GM12892 (cell line): ENCODE measurements around the gene OLFM3.

Source experiments
- POLR2A ChIP-seq: IDR thresholded peaks from 2 replicates; pipeline ENCODE4 v1.6.1; 2011; ENCODE audit warnings: low read depth, low read length, control low read depth
- POLR2AphosphoS5 ChIP-seq: IDR thresholded peaks from 2 replicates; pipeline ENCODE4 v1.6.1; 2011; ENCODE audit warnings: low read depth, low read length, control low read depth
- TAF1 ChIP-seq: IDR thresholded peaks from 2 replicates; pipeline ENCODE4 v1.6.1; 2011; ENCODE audit warnings: low read depth, mild to moderate bottlenecking, control low read depth, low read length, borderline replicate concordance

GRCh38 chr1:101953623-101954022 lies 43.1 kb downstream of the OLFM3 start:
- TF ChIP-seq POLR2A, result no peak
- TF ChIP-seq TAF1, result no peak
- no peak for TF ChIP-seq POLR2AphosphoS5
